ENCODE results near the gene GALT.

The GALT gene

DNA sequence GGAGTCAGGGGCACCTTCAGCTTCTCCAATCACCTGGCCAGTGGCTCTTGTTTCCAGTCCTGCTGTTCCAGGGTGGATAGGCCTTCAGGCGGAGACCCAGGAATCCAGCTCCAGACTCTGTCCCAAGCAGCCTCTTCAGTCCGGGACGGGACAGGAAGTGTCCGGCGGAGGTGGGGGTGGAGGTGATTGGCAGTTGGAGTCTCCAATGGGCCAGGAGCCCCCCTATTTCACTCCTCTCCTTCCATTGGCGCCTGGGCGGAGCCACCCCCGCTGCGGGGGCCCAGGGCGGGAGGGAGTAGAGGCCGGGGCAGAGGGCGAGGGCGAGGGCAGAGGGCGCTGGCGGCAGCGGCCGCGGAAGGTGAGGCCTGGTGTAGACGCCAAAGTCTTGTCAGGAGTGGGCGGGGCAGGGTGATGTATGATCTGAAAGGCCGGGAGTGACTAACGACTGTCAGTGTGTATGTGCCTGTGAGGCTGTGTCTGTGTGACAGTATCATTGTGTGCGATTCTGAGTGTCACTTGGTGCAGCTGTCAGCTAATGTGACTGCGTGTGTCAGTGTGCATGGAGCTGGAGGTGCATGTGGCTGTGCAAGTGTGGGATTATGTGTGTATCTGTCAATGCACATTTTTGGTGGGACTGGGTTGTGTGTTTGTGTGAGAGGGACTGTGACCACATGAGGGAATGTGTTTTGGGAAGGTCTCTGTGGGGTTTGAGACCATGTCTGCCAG lies 5.6 kb downstream of the GALT start, which contains the start of gene IL11RA:
Gene IL11RA (plus strand): TSS at position 310 of the 726 bp plus-strand sequence. CDS start 3,033 bp downstream, outside the sequence.
- DNase-seq (ENCODE audit: low spot score) = peak; percentile 94

DNA sequence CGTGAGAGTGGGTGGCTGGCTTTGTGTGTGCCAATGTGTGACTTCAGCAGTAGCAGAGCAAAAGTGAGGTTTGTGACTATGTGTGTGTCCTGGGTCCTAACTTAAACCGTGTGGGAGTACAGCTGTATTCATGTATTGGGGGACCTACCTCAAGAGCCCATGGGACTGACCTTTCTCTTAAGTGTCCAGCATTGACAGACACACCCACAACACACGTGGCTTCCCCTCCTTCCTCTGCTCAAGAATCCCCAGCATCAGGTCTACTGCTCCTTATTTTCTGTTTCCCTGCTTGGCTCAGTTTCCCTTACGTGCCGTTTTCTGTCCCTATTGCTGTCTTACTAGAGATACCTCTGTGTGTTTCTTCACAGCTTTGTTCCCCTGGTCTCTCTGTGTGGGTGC lies 6.1 kb downstream of the GALT start:
- peak; percentile 42 for DNase-seq (ENCODE audit: low spot score)

DNA sequence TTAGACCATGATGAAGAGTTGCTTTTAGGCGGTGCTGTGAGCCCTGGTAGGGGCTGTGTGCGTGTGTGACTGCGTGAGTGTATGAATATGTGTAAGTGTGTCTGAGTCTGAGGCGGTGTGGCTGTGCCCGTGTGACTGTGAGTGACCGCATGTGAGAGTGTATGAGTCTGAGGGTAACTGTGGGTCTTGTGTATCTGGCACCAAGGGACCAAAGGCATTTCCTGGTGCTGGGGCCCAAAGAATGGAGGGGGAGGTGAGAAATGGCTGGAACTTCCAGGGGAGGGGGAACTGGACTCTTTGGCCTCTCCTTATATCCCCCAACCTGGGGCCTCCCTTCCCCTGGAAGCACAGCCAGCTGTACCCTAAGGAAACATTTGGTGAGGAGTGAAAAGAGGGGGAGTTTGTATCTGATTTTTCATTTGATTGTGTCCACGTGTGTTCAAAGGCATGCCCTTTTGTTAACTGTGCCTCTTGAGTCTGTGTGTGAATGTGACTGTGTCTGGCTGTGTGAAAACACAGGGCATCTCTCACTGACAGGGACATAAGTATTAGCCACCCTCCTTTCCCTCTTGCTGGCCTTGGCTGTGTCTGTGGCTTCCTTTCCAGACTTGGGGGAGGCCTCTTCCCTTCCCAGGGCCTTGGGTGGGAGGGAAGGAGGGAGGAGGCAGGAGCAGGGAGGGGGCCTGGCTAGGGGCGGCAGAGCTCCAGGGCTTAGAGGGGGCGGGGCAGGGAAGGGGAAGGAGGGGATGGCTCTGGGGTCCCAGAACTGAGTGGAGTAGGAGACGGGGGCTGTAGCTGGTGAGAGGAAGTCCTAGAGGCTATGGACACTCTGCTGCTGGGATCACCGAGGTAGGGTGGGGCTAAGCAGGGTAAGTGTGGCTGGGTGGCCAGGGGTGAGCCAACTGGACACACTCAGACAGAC lies 6.9 kb downstream of the GALT start:
- peak; percentile 55 for DNase-seq (ENCODE audit: low spot score)

- peak; percentile 39 for DNase-seq (ENCODE audit: low spot score)
These were observed 8.0 kb downstream of the GALT start for GRCh38 chr9:34654323-34655051.

- DNase-seq (ENCODE audit: low spot score) = no peak
These were observed 8.9 kb downstream of the GALT start for GRCh38 chr9:34655394-34655793.

DNA sequence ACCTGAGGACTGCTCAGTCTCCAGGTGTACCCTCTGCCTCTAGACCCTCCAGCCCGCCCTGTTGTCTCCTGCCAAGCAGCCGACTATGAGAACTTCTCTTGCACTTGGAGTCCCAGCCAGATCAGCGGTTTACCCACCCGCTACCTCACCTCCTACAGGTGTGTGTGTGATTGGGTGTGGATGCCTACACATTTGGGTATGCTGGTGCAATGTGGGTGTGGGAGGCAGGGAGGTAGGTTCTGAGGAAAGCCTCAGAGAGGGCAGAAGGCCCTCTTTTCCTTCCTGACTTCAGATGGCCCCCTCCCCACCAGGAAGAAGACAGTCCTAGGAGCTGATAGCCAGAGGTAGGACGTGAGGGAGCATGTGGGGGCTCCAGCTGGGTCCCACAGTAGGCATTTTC lies 10.5 kb downstream of the GALT start:
- DNase-seq (ENCODE audit: low spot score) = no peak

GRCh38 chr9:34658461-34658860 lies 12.0 kb downstream of the GALT start:
- DNase-seq (ENCODE audit: low spot score) = no peak

DNA sequence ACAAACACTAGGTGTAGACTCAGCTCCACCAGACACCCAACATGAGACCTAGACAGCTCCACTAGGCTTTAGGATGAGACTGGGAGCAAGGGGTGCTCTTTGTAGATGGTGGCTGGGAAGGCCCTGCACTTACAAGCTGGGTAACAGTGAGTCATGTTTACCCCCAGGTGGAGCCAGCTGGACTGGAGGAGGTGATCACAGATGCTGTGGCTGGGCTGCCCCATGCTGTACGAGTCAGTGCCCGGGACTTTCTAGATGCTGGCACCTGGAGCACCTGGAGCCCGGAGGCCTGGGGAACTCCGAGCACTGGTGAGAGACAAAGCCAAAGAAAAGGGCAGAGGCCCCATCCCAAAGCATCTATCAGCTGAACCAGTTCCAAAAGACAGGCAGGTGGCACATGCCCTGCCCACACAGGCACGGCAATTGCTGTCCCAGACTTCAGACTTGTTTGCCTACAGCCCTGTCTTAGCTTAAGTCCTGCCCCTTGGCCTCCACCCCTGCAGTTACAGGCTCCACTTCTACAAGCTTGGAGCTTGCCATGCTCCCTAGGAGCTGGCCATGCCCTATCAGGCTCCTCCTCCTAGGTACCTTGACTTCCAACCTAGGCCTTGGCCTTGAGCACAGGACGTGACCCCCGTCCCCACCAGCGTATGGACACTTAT lies 13.2 kb downstream of the GALT start:
- DNase-seq (ENCODE audit: low spot score) = no peak

- DNase-seq (ENCODE audit: low spot score) = no peak
These were observed 16.2 kb downstream of the GALT start, which contains the start of gene CCL27 for GRCh38 chr9:34662526-34663302. Gene CCL27, minus strand, starts transcription at chr9:34662657. Its CDS starts 24 bp downstream, at chr9:34662633.

DNA sequence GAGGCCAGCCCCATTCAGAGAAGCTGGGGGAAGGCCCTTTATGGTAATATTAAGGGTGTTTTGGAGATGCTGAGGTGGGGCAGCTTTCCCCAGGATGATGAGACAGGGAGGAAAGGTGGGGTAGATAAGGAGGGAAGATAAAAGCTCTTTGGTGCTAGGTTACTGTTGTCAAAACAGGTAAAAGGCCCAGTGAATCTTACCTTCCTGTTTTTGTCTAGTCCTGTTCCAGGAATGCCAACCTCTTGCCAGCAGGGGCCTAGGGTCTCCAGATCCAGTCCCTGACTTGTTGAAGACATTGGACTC lies 16.8 kb downstream of the GALT start:
- DNase-seq (ENCODE audit: low spot score) = no peak

DNA sequence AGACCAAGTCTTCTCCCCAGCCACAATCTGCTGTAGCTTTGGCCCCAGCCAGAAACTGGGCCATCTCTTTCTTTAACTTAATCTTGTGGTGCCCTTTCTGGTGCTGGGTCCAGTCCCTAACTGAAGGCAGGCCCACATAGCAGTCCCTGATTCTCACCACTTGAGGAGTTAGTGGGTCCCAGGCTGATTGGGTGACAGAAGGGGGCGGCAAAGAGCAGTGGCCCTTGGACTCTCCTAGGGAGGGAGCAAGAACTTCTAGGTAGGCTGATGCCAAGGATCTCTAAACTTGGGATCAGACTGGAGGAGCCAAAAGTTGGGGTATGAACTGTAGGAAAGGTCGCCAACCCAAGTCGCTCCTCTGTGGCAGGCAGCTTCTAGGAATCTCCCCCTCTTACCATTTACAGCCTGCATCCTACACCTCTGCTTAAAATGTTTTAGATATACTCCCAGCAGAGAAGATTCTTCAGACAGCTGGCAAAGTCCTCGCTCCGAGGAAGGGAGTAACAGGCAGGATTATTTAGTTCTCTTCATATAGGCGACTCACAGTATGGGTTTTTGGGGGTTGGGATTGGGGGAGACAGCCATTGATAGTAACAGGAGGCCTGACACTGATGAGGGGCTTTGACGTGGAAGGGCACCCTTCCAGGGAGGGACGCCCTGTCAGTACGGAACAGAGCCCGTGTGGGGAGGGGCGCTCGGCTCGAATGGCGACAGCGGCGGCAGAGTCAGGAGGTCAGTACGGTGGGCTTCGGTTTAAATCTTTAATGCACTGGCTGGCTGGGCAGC lies 18.0 kb downstream of the GALT start:
- peak; percentile 88 for DNase-seq (ENCODE audit: low spot score)

- DNase-seq (ENCODE audit: low spot score) = no peak
These were observed 18.5 kb downstream of the GALT start for GRCh38 chr9:34665067-34665380.

- peak; percentile 95 for DNase-seq (ENCODE audit: low spot score)
These were observed 19.1 kb downstream of the GALT start for GRCh38 chr9:34665381-34666250.

DNA sequence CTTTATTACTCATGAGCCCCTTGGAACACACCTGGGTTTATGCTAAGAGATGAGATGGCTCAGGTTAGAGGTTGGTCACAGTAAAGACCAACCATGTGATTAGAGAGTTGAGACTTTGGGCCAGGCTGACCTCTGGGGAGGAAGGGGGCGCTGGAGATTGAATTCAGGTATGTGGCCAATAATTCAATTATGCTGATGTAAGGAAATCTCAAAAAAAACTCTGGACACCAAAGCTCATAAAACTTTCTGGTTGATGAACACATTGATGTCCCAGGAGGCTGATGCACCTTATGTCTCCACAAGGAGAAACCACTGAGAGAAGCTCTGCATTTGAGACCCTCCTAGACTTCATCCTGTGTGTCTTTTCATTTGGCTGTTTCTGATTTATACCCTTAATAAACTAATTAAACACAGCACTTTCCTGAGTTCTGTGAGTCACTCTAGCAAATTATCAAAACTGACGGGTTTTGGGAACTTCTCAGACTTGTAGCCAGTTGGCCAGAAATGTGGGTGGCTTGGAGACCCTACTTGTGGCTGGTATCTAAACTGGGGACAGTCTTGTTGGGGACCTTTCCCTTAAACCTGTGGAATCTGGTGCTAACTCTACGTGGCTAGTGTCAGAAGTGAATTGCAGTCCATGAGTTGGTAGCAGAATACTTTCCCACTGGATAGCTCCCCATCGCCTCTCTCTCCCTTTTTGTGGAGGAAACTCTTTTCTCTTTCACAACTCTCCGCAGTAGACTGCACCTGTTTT lies 23.5 kb downstream of the GALT start:
- DNase-seq (ENCODE audit: low spot score) = no peak

GRCh38 chr9:34671307-34671706 lies 24.8 kb downstream of the GALT start:
- no peak for DNase-seq (ENCODE audit: low spot score)

DNA sequence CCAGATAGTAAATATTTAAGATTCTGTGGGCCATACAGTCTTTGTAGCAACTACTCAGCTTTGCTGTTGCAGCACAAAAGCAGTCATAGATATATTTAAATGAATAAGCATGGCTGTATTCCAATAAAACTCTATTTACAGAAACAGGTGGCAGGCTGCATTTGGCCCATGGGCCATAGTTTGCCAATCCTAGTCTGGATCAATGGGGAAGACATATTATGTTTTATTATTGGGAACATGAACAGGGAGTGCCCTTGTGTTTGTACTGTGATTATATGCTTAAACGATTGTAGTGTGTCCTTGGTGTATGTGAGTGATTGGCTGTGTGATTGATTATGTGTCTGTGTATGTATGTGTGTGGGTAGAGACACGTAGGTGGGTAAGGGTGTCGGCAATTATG lies 28.0 kb downstream of the GALT start:
- DNase-seq (ENCODE audit: low spot score) = no peak

DNA sequence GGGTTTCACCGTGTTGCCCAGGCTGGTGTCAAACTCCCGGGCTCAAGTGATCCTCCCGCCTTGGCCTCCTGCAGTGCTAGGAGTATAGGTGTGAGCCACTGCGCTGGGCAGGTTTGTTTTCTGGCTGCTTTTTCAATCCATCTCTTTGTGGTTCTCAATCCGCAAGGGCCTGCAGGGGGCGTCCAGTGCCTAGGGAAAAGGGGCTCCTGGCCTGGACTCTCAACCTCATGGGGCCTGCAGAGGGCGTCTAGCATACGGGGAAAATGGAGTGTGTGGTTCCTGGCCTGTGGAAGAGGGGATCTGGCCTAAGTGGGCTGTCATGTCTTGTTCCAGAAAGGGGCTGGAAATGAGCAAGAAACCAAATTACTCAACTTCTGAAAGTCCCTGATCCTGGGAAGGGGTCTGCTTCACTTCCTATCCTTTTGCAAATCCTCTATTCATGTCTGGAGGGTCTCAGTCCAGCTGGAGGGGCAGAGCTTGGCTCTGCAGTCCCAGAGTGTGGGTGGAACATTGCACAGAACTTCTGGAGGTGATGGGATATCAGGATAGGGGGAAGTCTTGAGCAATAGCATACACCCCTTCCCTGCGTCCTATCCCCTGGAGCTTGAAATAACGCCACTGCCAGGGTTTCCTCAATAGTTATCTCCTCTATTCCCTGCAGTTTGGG lies 28.7 kb downstream of the GALT start:
- DNase-seq (ENCODE audit: low spot score) = peak; percentile 85

DNA sequence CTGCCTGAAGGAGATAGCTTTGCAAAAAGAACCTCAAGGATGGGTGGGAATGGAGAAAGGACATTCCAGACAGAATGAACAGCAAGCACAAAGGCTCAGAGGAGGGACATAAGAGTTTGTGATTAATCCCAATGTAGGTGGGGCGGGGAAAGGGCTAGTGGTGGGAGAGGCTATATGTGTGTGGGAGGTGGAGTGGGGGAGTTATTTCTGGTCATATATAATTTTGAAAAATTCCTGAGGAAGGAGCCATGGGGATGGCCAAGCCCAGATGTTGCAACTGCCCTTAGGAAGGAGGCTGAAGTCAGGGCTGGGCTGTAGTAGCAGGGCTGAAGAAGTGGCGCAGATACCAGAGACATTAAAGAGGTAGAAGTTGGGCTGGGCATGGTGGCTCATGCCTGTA lies 29.4 kb downstream of the GALT start:
- DNase-seq (ENCODE audit: low spot score) = no peak
